GM10248 (cell line): ENCODE results near the gene PTPRN2.

ENCODE experiments used
- CTCF ChIA-PET: fragments of 300-600 bp; sonication (Branson Sonifier 250); formaldehyde crosslinking; extraction: SDS; loops from one replicate; lab custom pipeline; 2021; ENCODE audit warnings: antibody characterized with exemption; lab: Yijun Ruan, JAX
- POLR2A ChIA-PET: fragments of 350-650 bp; sonication (Branson Sonifier 250); formaldehyde crosslinking; extraction: SDS; loops from one replicate; lab custom pipeline; 2020; ENCODE audit warnings: antibody characterized with exemption; lab: Yijun Ruan, JAX
- DNase-seq: peaks from one replicate; pipeline ENCODE4 v3.0.0; 2012; ENCODE audit errors: extremely low spot score
- TF ChIP-seq, protein P1 (sequence below): IDR thresholded peaks from 2 replicates; pipeline ENCODE4 v1.5.1; 2012; ENCODE audit warnings: mild to moderate bottlenecking, low read depth; ENCODE audit errors: extremely low read depth, missing control alignments, control extremely low read depth

Gene PTPRN2

DNA sequence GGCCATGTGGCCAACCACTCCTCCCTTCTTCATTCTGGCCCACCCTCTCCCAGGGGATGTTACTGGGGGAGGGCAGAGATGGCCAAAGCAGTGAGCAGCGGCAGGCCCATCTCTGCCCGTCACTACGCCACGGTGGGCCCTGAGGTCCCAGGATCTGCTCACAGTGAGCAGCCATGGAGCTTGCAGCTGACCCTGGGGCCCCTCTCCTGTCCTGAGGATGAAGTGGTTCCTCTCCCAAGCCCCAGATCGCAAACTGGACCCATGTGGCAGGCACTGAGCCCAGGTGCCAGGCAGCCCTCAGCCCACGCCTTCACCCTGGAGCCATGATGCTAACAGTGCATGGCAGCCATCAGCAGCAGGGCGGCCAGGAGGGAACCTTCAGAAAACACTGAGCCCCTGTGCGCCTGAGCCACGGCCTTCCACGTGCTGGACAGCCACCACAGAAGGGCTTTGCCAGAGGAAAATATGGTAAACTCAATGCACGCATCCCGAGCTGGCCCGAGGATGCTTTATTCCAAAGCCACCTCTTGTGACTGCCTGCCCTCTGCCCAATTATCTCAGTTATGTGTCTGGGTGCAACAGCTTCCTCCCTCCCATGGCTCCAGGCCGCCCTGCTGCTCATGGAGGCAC lies 485.7 kb downstream of the PTPRN2 start:
- ChIA-PET POLR2A (no interaction called here), CTCF (no interaction called here)
- TF ChIP-seq, protein P1, sequence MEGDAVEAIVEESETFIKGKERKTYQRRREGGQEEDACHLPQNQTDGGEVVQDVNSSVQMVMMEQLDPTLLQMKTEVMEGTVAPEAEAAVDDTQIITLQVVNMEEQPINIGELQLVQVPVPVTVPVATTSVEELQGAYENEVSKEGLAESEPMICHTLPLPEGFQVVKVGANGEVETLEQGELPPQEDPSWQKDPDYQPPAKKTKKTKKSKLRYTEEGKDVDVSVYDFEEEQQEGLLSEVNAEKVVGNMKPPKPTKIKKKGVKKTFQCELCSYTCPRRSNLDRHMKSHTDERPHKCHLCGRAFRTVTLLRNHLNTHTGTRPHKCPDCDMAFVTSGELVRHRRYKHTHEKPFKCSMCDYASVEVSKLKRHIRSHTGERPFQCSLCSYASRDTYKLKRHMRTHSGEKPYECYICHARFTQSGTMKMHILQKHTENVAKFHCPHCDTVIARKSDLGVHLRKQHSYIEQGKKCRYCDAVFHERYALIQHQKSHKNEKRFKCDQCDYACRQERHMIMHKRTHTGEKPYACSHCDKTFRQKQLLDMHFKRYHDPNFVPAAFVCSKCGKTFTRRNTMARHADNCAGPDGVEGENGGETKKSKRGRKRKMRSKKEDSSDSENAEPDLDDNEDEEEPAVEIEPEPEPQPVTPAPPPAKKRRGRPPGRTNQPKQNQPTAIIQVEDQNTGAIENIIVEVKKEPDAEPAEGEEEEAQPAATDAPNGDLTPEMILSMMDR = no peak
- no peak for DNase-seq

DNA sequence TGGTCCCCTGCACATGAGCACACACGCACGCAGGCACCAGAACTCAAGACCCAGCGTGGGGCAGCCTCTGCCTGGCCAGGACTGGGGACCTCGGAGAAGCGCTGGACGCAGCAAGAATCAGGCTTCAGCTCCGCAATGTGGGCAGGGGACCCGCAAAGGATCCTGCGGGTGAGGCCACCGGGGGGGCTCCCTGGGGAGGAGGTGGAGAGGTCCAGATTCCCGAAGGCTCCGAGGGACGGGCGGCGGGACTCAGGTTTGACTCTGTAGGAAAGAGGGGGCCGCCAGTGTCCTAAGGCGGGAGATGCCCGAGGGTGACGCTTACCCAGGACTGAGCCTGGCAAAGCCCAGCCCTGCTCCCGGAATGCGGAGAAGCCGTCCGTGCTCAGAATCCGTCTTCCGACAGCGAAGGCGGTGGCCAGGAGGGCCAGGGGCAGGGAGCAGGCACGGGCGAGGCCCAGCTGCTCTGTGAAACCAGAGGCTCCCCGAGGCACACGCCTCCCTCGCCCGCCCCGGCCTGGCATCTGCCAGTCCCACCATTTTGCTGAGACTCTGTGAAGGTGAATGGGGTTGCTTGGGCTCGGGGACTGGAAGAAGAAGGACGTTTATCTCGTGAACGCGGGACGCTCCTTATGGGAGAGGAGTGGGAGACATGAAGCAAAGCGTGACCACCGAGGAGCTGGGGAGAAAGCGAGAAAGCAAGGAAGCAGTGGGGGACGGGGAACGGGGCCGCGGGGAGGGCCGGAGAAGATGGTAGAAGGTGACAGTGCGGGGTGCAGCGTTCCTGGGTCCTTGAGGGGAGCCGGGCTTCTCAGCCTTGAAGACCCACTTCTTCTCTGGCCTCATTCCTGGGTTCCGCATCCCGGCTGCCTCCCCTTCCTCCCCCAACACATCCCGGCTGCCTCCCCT lies 489.2 kb downstream of the PTPRN2 start:
- POLR2A ChIA-PET = no interaction called here
- DNase-seq = no peak
- CTCF ChIA-PET = no interaction called here
- TF ChIP-seq, protein P1 = no peak

DNA sequence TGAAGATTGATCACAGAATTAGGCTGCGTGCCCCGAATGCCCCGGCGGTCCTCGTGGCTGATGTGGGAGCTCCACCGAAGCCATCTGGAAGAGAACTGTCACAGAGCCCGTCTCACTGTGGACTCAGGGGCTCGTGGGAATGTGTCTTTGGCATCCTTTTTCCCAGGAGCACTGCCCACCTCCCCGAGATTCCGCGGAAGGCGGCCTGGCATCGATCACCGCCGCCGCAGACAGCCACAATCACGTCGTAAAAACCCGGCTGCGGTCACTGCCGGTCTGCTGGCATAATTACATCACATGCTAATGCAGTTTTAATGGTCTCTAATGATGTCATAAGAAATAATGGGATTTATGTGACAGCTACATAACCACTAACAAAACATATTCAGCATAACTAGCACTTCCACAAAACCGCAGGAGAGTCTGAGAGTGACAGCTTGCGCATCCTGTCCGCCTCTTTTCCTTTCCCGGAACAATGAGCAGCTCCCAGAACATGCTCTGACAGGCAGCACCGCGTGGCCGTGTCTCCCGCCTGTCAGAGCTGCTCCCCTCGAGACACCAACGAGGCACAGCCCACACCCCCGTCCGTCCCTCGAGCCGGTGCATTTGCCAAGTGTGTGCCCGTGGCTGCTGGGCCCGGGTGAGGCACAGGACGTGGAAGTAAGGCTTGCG lies 490.0 kb downstream of the PTPRN2 start:
- no peak for DNase-seq
- TF ChIP-seq, protein P1 = no peak
- ChIA-PET POLR2A (no interaction called here), CTCF (no interaction called here)

DNA sequence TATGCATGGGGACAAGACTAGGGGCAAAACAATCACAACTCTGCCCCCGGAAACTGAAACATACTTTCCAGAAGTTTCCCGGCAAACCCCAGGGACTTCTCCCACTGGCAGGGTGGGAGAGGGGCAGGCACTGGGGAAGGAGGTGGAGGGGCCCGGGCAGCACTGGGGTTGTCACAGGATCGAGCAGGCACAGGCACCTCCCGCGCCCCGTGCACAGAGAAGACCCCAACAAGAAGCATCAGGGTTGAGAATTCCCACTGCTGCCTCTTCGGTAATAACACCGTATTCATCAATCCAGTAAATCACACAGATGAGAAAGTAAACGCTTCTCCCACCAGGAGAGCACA lies 490.5 kb downstream of the PTPRN2 start:
- ChIA-PET CTCF (no interaction called here), POLR2A (no interaction called here)
- TF ChIP-seq, protein P1 = no peak
- no peak for DNase-seq

DNA sequence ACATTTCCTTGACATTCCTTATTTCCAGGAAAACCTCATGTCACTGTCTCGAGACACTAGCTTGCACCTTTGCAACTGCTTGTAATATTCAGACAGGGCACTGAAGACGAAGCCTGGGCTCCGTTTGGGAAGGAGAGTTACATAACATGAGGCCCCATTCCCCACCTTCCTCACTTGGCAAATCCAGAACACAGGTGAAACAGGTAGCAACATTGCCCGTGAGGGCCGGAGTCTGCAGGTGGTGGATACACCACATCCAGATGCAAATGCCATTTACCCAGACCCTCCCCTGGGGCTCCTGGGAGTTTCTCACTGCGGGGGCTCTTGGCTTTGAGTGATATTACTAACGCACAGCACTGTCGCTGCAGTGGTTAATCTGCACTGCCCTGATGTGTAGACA lies 491.0 kb downstream of the PTPRN2 start:
- CTCF ChIA-PET = no interaction called here
- TF ChIP-seq, protein P1 = no peak
- POLR2A ChIA-PET = no interaction called here
- DNase-seq = no peak

DNA sequence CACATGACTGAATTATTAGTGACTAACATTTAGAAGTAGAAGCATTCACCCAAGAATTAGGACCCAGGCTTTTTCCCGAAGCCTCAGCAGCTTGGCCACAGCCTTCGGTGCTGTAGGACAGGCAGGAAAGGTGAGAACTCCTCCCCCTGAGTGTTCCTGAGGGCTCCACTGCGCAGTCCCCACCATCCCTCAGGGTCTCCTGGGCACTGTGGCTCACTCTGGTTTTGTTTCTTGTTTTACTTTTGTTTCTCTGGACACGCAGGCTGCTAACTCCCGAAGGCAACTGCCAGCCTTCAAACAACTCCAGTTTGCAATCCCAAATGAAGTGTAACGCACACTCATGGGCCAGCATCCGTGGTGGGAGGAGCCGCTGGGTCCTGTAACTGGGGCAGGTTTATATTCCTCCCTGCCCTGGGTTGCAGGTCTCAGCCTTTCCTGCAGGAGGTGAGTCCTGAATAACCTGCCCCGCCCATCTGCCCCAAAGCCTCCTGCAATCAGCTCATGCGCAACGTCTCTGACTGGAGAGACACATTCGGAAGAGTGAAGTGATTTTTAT lies 492.9 kb downstream of the PTPRN2 start:
- TF ChIP-seq, protein P1 = no peak
- POLR2A ChIA-PET = no interaction called here
- DNase-seq = no peak
- CTCF ChIA-PET = no interaction called here
